HG03025 (cell line): ENCODE data around the gene NTM.
"Not testable (repeated sequence)": the region's sequence is repeated elsewhere in the genome, so short reads cannot be mapped to it uniquely, and the experiment has no call there.

Experiments used
- ATAC-seq: cut with Tn5 transposase; IDR thresholded peaks from one replicate; pipeline ENCODE4 v1.9.1; 2021; ENCODE audit warnings: mild to moderate bottlenecking, moderate library complexity; ENCODE audit not compliant: unreplicated experiment, low FRiP score

NTM gene

DNA sequence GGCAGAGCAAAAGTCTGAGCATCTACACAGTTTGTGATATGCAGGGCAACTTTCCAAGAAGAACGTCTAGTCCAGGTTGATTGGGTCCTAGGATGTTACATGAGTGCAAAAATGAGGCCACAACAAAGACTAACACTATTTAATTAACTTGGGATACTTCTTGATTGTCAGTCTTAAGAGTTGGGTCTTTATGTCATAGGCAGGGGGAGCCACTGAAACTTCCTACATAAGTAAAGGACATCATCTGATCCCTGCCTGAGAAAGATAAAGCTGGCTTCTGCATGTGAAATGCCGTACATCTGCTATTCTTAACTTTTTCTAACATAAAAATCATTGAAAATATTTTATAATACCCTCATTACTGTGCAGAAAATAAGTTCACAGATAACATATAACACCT is 525.5 kb downstream of the NTM start:
- no peak for ATAC-seq

DNA sequence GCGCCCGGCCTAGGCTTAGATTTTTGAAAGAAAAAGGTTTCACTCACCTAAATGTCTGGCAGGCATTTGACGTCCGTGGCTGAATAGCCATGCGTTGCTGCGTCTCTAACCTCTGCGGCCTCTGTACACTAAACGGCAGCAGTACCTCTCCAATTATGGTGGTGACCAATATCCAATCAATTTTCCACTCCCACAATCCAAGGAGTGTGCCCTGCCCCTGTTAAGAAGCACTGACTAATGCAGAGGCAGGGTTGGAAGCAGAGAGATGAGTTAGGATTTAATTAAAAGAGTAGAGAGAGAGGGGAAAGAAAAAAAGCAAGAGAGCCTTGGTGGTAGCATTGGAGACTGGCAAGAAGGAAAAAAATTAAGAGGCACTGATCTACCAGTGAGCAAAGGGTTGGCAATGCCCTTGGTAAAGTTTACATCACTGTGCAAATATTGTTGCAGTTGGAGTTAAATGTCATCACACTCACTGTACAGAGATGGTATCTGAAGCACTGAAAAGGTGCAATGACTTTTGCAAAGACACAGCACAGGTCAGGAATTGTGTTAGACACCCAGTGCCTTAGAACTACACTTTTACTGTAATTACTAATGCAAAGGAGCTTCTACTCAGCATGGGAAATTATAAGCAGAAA is 526.7 kb downstream of the NTM start:
- ATAC-seq = no peak

DNA sequence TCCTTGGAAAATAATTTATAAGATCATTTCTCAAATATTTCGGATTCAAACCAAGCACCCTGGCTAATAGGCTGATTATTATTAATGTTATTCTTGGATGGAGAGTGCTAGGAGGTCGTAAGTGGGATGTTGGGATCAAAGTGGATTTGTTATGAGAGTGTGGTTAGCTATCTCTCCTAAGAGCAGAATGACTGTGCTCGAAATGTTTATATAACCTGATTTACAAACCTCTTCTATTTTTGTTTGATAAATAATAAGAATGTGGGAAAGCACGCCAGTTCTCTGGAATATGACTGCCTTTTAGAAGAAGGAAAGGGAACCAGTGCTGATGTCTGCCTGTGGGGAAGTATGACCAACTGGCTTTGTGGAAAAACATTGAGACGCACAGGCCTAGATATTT is 527.5 kb downstream of the NTM start:
- no peak for ATAC-seq

DNA sequence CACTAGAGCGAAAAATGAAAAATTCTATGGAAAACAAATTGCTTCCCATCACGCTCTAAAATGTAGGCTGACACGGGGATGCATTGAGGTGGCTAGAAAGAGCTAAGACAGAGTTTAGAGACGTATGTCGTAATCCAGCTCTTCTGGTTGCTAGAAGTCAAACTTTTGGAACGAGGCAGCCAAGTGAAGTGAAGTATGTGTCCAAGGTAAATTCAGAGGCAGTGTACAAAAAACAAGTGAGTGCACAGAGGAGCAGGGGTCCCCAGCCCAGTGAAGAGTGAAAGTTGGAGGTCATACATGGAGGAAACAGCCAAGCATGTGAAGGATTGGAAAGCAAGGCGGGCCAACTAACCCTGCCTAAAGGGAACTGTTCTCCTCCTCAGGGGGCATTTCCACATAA is 528.5 kb downstream of the NTM start:
- ATAC-seq = no peak

- ATAC-seq = no peak
Observed at GRCh38 chr11:131899950-131900580, 529.6 kb downstream of the NTM start.

- ATAC-seq = no peak
Observed at GRCh38 chr11:131902421-131902820, 532.0 kb downstream of the NTM start.

DNA sequence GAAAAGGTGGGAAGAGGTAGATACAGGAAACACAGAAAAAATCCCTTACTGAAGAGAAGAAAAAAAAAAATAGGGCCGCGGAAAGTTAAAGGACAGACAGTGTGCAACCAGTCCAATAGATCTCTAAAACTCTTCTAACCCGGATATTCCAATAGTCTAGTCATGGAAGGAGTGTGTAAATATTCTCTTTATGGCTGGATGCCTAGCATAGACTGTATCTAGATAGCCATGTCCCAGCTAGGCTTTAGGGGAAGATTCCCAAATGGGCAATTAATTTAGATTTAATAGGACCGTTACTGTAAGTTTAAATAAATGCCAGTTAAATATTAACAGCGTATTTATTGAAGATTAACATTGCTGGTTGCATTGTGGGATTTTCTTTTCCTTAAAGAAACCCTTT is 532.7 kb downstream of the NTM start:
- no peak for ATAC-seq

GRCh38 chr11:131904756-131905155 is 534.3 kb downstream of the NTM start:
- ATAC-seq = no peak

- no peak for ATAC-seq
Observed at GRCh38 chr11:131906963-131907362, 536.5 kb downstream of the NTM start.

GRCh38 chr11:131907371-131907770 is 537.0 kb downstream of the NTM start:
- ATAC-seq = no peak

- no peak for ATAC-seq
Observed at GRCh38 chr11:131908316-131908715, 537.9 kb downstream of the NTM start.

GRCh38 chr11:131909426-131910177 is 539.2 kb downstream of the NTM start:
- no peak for ATAC-seq

- no peak for ATAC-seq
Observed at GRCh38 chr11:131910178-131910522, 539.7 kb downstream of the NTM start.

- ATAC-seq = no peak
Observed at GRCh38 chr11:131910523-131911387, 540.3 kb downstream of the NTM start.

GRCh38 chr11:131911388-131912032 is 541.1 kb downstream of the NTM start:
- ATAC-seq = not testable (repeated sequence)

DNA sequence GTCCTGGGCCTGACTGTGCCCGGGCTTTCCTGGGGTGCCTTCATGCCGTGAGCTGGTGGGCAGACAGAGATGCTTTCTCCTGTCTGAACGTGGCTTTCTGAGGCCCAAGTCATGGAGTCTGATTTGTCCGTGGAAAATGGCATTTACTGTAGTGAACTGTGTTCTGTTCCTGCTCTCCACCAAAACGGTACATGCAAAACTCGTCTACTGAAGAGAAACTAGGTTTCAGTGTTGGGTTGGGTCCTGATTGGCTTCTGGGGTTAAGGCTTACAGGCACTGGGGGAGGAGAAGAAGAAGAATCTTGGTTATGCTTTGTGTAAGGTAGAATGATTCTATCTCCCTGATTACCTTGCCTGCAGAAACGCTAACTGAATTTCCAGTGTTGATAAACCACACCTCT is 541.7 kb downstream of the NTM start:
- ATAC-seq = no peak

DNA sequence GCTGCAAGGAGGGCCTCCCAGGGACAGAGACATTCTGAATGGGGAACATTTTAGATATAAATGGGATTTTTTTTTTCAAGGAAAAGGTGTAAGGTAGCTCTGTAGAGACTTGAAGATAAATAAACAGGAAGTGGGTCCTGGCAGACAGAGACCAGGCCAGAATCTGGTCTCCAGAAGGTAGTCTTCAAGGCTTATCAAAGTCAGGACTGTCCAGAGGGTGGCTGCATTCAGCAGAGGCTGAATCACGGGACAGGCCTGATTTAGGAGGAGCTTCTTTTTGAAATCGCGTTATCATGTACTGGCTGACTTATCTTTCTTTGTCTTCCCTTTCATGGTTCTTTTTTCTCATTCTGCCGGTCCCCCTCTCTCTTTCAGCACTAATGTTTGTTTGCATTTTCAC is 542.9 kb downstream of the NTM start:
- ATAC-seq = no peak

GRCh38 chr11:131914361-131914774 is 544.0 kb downstream of the NTM start:
- ATAC-seq = no peak

DNA sequence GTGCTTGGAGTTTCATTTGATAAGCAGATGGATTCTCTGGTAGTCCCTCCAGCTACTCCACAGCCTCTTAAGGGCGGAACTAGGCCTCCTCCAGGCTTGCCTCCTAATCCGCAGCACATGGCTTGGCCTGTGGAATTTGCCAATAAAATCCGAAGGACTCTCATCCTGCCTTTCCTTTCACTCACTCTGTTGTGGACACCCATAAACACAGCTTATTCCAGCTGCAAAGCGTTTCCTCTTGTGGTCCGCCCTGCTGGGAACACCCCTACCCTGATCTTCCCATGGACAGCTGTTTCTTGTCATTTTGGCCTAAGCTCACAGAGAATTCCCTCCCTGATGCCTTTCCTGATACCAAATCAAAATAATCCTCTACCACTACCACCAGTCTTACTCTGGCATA is 546.2 kb downstream of the NTM start:
- ATAC-seq = no peak

- no peak for ATAC-seq
Observed at GRCh38 chr11:131917634-131918384, 547.4 kb downstream of the NTM start.
